Ectodermal cell (in vitro differentiated cells): ENCODE results near the gene LRP4.

Experiments
- H3K27ac ChIP-seq: 2 replicates; pipeline ENCODE4 v1.7.0; 2013; ENCODE audit warnings: mild to moderate bottlenecking, low read depth, low read length; ENCODE audit not compliant: insufficient read depth, poor library complexity, severe bottlenecking
- H3K27me3 ChIP-seq: 2 replicates; pipeline ENCODE4 v1.7.0; 2013; ENCODE audit warnings: mild to moderate bottlenecking, low read length; ENCODE audit not compliant: insufficient read depth, control insufficient read depth, poor library complexity, severe bottlenecking
- H3K36me3 ChIP-seq: one replicate; pipeline ENCODE4 v1.7.0; 2013; ENCODE audit warnings: low read length; ENCODE audit not compliant: control insufficient read depth, insufficient read depth
- H3K4me1 ChIP-seq: one replicate; pipeline ENCODE4 v1.7.0; 2013; ENCODE audit warnings: low read length; ENCODE audit not compliant: control insufficient read depth, insufficient read depth
- H3K4me3 ChIP-seq: 2 replicates; pipeline ENCODE4 v1.7.0; 2013; ENCODE audit warnings: low read depth, low read length, control low read depth; ENCODE audit not compliant: insufficient read depth
- H3K9me3 ChIP-seq: 2 replicates; pipeline ENCODE4 v1.7.0; 2013; ENCODE audit warnings: mild to moderate bottlenecking, low read length, moderate library complexity; ENCODE audit not compliant: control insufficient read depth
- WGBS, 2 experiments: methylation state at CpG; one replicate each; pipeline ENCODE4 v1.1.7; 2013; ENCODE audit warnings: missing lambda C conversion rate in 2 of 2; 5-methylcytosine and 5-hydroxymethylcytosine counted together

Gene LRP4

GRCh38 chr11:46907606-46908005 lies 10.7 kb downstream of the LRP4 start:
- 89 to 94% methylated on average over 4 of the region's 4 CpGs for WGBS, 2 experiments
- Histone ChIP-seq H3K27ac (peak overlapping the region; percentile 58), H3K36me3 (no peaks in the 10 kb centered on the region), H3K4me3 (no peak overlapping the region), H3K27me3 (no peaks in the 10 kb centered on the region), H3K4me1 (peaks cover 49% of the 10 kb centered on the region), H3K9me3 (no peaks in the 10 kb centered on the region)

GRCh38 chr11:46906609-46907041 lies 11.7 kb downstream of the LRP4 start:
- Histone ChIP-seq H3K4me1 (peaks cover 42% of the 10 kb centered on the region), H3K36me3 (no peaks in the 10 kb centered on the region), H3K9me3 (no peaks in the 10 kb centered on the region), H3K4me3 (no peak overlapping the region), H3K27me3 (no peaks in the 10 kb centered on the region), H3K27ac (peak overlapping the region; percentile 58)
- 10 to 15% methylated on average over 13 of the region's 13 CpGs for WGBS, 2 experiments

DNA sequence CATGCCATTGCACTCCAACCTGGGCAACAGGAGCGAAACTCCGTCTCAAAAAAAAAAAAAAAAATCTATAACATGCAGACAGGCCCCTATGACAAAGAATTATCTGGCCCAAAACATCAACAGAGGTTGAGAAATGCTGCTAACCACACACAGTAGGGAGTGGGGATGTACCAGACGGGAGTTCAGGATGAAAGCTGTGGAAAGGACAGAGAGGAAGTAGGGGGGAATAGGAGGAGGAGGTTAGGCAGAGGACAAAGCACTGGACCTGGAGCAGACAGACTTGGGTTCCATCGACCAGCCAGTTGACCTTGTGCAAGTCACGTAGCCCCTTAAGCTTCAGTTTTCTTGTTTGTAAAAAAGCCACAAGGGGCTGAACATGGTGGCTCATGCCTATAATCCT lies 12.5 kb downstream of the LRP4 start:
- WGBS, 2 experiments: 87 to 94% methylated on average over 4 of the region's 5 CpGs
- Histone ChIP-seq H3K4me1 (peaks cover 42% of the 10 kb centered on the region), H3K9me3 (no peaks in the 10 kb centered on the region), H3K27me3 (no peaks in the 10 kb centered on the region), H3K4me3 (no peak overlapping the region), H3K36me3 (no peaks in the 10 kb centered on the region), H3K27ac (no peak overlapping the region)

GRCh38 chr11:46903846-46904245 lies 14.5 kb downstream of the LRP4 start:
- WGBS, 2 experiments: 18 to 19% methylated on average over 10 of the region's 10 CpGs
- Histone ChIP-seq H3K4me3 (no peak overlapping the region), H3K27ac (no peak overlapping the region), H3K36me3 (peaks cover 13% of the 10 kb centered on the region), H3K4me1 (peaks cover 35% of the 10 kb centered on the region), H3K9me3 (no peaks in the 10 kb centered on the region), H3K27me3 (no peaks in the 10 kb centered on the region)

- H3K4me1 ChIP-seq: peaks cover 35% of the 10 kb centered on the region
- H3K36me3 ChIP-seq: peaks cover 21% of the 10 kb centered on the region
- 93 to 94% methylated on average over 6 of the region's 6 CpGs for WGBS, 2 experiments
- H3K27me3 ChIP-seq: no peaks in the 10 kb centered on the region
- no peaks in the 10 kb centered on the region for H3K9me3 ChIP-seq
- H3K4me3 ChIP-seq: no peak overlapping the region
- H3K27ac ChIP-seq: no peak overlapping the region
Measured at GRCh38 chr11:46902694-46903093, 15.7 kb downstream of the LRP4 start.

DNA sequence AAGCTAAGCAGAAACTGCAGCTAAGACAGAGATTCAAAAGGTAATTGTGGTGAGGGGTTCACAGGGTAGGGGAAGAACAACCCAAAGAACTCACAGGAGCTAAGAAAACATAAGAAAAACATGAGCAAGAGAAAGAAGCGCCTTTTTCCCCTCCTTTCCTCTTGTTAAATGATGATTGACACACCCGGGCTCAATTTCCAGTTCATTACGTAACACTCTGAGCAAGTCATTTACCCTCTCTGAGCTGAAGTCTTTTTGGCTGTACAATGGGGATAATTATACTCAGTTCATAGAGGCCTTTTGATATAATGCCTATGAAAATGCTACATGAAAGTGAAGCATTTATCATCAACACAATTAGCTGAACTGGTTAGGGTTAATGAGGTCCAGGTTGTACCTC lies 17.2 kb downstream of the LRP4 start:
- WGBS, 2 experiments: 94 to 97% methylated on average over 2 to 3 of the region's 3 CpGs

DNA sequence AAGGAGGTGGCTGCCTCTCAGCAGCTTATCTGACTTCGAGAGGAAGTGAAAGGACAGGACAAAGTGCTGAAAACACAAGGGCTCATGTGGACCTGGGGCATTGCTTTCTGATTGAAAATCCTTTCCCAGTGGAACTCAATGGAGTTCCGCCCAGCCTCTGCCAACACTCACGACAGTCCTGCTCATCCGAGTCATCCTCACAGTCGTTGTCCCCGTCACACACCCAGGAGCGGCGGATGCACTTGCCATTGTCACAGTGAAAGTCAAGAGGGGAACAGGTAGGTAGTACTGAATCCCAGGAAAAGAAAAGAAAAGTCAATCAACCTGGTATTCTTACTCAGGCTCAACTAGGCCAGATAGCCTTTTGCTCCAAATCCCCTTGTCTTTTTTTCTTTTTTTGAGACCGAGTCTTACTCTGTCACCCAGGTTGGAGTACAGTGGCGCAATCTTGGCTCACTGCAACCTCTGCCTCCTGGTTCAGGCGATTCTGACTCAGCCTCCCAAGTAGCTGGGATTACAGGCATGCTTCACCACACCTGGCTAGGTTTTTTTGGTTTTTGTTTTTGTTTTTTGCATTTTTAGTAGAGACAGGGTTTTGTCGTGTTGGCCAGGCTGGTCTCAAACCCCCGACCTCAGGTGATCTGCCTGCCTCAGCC lies 18.1 kb downstream of the LRP4 start:
- H3K27me3 ChIP-seq: no peaks in the 10 kb centered on the region
- 95% methylated on average over 13 of the region's 13 CpGs for WGBS, 2 experiments
- H3K4me1 ChIP-seq: peaks cover 19% of the 10 kb centered on the region
- H3K9me3 ChIP-seq: no peaks in the 10 kb centered on the region
- no peak overlapping the region for H3K4me3 ChIP-seq
- H3K36me3 ChIP-seq: peaks cover 35% of the 10 kb centered on the region
- H3K27ac ChIP-seq: no peak overlapping the region

More for the DNA sequence above, 17.2 kb downstream of the LRP4 start:
- Histone ChIP-seq H3K36me3 (peaks cover 26% of the 10 kb centered on the region), H3K4me3 (no peak overlapping the region), H3K27ac (no peak overlapping the region), H3K9me3 (no peaks in the 10 kb centered on the region), H3K4me1 (peaks cover 22% of the 10 kb centered on the region), H3K27me3 (no peaks in the 10 kb centered on the region)

DNA sequence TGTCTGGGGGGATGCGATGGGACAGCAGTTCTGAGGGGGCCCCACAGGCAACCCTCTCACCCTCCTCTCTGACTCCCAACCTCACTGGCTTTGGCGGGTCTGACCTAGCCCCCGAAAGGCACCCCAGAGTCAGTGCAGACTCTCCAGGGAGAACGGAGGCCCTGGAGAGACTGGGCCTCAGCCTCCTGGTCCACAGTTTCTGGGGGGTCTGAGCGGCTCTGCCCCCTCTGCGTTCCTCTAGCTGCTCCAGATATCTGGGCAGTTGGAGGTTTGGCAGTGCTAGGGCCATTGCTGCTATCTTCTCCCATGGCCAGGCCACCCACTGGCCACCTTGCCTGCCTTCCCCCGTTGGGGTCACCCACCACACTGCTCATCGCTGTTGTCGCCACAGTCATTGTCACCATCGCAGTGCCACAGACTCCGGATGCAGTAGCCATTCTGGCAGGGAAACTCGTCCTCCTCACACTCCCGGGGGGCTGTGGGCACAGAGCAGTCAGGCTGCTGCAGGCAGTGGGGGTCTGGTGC lies 18.8 kb downstream of the LRP4 start:
- Histone ChIP-seq H3K4me1 (peaks cover 13% of the 10 kb centered on the region), H3K36me3 (peaks cover 42% of the 10 kb centered on the region), H3K4me3 (no peak overlapping the region), H3K9me3 (no peaks in the 10 kb centered on the region), H3K27ac (no peak overlapping the region), H3K27me3 (no peaks in the 10 kb centered on the region)
- 97% methylated on average over 13 of the region's 13 CpGs for WGBS, 2 experiments

GRCh38 chr11:46898396-46899095 lies 19.8 kb downstream of the LRP4 start:
- WGBS, 2 experiments: 96 to 97% methylated on average over 17 of the region's 17 CpGs
- Histone ChIP-seq H3K4me1 (peaks cover 3% of the 10 kb centered on the region), H3K27me3 (no peaks in the 10 kb centered on the region), H3K9me3 (no peaks in the 10 kb centered on the region), H3K4me3 (no peak overlapping the region), H3K36me3 (peaks cover 49% of the 10 kb centered on the region), H3K27ac (no peak overlapping the region)

DNA sequence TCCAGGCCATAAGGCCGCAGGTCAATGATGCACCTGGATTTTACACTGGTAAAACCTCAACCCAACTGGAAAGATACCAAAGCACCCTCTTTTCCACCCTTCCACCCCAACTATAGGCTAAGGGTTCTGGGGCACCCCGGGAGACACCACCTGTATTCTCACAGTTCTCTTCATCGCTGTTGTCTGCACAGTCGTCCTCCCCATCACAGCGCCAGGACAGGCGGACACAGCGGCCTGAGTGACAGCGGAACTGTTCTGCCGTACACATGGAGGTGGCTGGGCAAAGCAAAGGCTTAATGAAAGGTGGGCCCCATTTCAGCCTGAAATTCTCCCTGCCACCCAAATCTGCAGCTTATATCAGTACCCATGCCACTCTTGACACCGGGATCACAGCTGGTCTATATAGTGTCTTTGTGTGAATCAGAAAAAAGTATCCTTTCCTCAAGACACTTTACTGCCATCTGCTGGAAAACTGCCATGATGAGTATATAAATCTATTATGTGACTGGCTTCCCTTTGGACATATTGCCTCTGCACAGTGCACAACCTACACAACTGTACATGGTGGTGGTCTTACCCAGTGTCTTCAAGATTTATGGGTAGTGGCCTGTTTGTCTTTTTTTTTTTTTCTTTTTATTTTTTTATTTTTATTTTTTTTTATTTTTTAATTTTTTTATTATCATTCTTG lies 21.5 kb downstream of the LRP4 start:
- H3K27me3 ChIP-seq: no peaks in the 10 kb centered on the region
- no peaks in the 10 kb centered on the region for H3K9me3 ChIP-seq
- no peak overlapping the region for H3K4me3 ChIP-seq
- H3K27ac ChIP-seq: no peak overlapping the region
- peaks cover 61% of the 10 kb centered on the region for H3K36me3 ChIP-seq
- WGBS, 2 experiments: 93 to 94% methylated on average over 10 of the region's 10 CpGs
- H3K4me1 ChIP-seq: no peaks in the 10 kb centered on the region
